SK-N-DZ (cell line): ENCODE data around the gene PPME1. TPM values are rescaled to one million over a fixed set of nuclear protein-coding genes. Genes with fewer than 3 reads are reported as not detected.
"Not testable (repeated sequence)": the region's sequence is repeated elsewhere in the genome, so short reads cannot be mapped to it uniquely, and the experiment has no call there.

ENCODE experiments used
- DNase-seq: peaks from one replicate; pipeline ENCODE4 v3.0.0-alpha.2; 2015; ENCODE audit warnings: low spot score
- polyA plus RNA-seq, 2 experiments: library from polyadenylated mRNA; depleted of rRNA; stranded (reverse); fragments of >200 nt; gene quantifications; 2 replicates each; pipeline ENCODE4 v1.2.3, GENCODE V29; 2014

Gene PPME1, protein sequence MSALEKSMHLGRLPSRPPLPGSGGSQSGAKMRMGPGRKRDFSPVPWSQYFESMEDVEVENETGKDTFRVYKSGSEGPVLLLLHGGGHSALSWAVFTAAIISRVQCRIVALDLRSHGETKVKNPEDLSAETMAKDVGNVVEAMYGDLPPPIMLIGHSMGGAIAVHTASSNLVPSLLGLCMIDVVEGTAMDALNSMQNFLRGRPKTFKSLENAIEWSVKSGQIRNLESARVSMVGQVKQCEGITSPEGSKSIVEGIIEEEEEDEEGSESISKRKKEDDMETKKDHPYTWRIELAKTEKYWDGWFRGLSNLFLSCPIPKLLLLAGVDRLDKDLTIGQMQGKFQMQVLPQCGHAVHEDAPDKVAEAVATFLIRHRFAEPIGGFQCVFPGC
- 67.4 and 70.4 TPM in 2 replicates for polyA plus RNA-seq (2014; cell fraction: cytosol; rRNA removed)
- 36.0 and 50.1 TPM in 2 replicates for polyA plus RNA-seq (2014; cell fraction: nucleus; rRNA removed)

DNA sequence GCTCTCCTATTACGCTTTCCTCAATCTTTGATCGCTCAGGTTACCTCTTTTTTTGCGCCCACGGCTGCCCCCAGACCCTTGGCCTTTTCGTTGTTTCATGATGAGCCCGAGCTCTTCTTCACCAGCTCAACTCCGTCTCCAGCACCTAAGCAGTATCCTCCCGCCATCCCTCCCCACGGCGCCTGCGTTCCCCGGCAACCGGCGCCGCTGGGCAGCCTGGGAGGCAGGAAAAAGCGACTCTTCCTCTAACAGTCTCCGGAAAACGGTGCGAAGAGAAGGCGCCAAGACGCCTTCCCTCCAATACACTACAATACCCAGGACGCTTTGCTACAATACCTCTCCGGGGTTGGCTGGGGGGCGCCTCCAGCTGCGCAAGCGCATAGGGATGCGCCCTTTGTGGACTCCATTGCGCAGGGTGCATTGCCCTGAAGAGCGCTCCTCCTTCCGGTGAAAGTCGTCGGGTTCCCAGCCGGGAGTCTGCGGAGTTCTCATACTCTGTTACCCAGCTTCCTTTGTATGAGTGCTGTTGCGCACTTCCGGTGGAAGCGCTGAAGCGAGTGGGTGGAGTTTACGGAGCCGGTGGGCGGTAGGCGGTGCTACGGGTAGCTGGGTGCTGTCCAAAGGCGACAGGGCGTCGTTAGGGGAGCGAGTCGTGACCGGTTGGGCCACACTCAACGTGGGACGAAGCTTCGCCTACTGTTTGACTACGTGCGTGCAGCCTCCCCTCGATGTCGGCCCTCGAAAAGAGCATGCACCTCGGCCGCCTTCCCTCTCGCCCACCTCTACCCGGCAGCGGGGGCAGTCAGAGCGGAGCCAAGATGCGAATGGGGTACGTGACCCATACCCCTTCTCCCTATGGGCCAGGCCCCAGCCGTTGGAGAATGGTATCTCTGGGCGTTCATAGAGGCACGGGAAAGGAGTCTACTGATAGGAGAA lies at the start of gene PPME1, which contains the start of gene C2CD3:
Gene PPME1, plus strand, starts transcription at position 596 of the 936 bp plus-strand sequence. Its CDS starts 133 bp downstream, at position 729.
Gene C2CD3, minus strand, starts transcription at position 309 of the 936 bp plus-strand sequence. Its CDS starts 210 bp downstream, at position 99.
- peak; percentile 100 for DNase-seq

DNA sequence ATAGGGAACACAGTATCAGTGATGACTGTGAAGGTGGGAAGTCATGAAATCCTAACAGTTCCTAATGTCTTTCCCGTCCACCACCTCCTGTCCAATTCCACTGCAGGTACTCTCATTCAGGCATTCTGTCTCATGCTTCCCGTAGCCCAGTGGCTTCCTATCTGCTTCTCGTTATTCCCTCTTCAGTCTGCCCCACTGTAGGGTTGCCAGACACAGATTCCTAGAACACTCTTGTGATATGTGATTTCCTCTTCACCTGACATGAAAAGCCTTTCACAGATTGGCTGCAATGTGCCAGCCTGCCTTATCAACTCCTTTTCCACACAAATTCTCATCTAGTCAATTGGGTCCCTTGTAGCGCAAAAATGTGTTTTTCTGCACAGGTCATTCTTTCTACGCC lies 49.3 kb upstream of the PPME1 start:
- no peak for DNase-seq

DNA sequence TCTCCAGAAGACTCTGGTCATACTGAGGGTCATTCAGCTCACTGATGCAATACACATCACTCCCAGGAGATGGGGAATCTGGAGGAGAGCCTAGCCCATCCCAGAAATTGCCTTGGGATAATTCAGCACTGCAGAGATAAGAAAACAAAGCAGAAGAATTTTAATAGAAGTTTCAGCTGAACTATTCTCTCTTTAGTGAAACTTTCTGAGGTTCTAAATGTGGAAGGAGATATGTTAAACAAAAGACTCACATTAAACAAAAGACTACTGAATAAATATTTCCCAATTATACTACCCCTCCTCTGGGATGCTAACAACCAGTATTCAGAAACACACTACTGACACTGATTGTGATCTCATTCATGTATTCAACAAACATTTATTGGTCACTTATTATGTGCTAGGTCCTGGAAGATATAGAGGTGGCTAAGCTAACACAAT lies 48.1 kb upstream of the PPME1 start:
- no peak for DNase-seq

DNA sequence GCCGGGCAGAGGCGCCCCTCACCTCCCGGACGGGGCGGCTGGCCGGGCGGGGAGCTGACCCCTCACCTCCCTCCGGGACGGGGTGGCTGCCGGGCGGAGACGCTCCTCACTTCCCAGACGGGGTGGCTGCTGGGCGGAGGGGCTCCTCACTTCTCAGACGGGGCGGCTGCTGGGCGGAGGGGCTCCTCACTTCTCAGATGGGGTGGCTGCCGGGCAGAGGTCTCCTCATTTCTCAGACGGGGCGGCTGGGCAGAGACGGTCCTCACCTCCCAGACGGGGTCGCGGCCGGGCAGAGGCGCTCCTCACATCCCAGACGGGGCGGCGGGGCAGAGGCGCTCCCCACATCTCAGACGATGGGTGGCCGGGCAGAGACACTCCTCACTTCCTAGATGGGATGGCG lies 42.0 kb upstream of the PPME1 start:
- DNase-seq, result not testable (repeated sequence)

DNA sequence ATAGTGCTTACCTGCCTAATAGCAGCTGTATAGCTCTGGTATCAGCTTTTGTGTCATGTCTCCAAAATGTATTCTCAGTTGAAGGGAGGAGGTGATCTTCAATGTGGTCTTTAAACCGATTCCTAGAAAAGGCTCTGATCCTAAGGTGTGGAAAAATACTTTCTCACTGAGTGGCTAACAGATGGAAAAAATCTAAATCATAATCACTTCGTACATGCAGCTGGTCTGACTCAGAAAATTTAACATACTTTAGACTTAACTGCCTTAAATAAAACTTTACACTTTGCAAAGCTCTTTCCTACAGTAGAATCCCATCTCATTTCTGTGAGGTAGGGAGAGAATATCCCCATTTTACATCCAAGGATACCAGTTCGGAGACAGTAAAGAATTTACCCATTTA lies 38.3 kb upstream of the PPME1 start:
- no peak for DNase-seq

DNA sequence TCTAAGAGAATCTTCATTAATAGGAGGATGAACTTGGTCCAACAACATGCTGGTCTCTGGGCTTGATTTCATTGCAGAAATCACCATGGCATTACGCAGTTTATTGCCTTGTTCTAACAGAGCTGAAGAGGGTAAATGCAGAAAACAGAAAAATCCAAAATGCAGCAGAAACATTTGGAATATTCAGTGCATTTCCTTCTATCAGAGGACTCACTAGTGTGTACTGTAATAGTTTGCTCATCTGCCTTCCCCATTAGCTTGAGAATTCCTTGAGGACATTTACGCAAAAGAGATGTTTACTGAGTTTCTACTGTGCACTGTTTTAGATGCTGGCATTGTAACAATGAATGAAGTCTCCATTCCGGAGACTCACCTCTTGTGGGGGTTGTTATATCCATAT lies 37.7 kb upstream of the PPME1 start:
- DNase-seq, result no peak

DNA sequence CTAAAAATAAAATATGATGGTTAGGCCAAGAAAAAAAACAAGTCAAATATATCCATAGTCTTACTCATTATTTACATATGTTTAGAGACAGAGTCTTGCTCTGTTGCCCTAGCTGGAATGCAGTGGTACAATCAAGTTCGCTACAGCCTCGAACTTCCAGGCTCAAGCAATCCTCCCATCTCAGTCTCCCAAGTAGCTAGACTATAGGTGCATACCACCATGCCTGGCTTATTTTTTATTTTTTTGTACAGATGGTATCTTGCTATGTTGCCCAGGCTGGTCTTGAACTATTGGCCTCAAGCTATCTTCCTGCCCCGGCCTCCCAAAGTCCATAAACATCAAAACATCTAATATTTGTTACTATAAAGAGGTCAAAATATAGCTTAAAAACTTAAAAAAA lies 36.4 kb upstream of the PPME1 start:
- no peak for DNase-seq

DNA sequence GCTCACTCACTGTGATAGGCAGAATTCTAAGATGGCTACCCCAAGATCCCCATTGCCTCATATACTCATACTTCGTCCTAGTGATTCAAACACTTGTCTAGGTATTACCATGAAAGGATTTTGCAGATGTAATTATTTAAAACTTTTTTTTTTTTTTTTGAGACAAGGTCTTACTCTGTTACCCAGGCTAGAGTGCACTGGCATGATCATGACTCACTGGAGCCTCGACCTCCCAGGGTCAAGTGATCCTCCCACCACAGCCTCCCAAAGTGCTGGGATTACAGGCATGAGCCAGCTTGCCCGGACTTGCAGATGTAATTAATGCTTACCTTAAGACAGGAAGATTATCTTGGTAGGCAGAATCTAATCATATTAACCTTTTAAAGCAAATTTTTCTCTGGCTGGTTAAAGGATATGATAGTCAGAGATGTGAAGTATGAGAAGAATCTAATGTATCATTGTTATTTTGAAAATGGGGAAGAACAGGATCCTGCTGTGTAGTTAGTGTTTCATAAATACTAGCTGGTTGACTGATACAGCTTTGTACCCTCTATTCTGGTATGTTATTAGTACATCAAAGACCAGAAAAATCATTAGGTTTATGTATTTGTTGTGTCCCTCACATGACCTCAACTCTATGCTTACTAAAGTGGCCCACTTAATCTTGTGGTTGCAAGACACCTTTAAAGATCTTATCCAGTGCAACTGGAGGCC lies 35.8 kb upstream of the PPME1 start:
- DNase-seq, result no peak

DNA sequence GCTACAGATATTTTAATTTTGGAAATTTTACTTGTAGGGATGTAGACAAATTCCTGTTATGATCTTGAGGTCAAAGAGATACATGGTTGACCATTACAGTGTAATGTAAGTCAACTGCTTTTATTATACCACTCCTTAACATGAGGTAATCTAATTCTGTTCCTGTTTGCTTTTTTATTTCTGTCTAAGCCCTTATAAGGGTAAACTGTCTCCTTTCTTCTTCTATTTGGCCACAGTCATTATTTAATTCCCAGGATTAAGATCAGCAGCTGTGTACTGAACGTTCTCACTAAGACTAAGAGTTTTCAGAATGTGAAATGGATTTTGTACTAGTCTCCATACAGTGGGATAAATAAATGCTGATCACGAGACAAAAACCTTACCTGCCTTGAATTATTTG lies 33.1 kb upstream of the PPME1 start:
- no peak for DNase-seq

DNA sequence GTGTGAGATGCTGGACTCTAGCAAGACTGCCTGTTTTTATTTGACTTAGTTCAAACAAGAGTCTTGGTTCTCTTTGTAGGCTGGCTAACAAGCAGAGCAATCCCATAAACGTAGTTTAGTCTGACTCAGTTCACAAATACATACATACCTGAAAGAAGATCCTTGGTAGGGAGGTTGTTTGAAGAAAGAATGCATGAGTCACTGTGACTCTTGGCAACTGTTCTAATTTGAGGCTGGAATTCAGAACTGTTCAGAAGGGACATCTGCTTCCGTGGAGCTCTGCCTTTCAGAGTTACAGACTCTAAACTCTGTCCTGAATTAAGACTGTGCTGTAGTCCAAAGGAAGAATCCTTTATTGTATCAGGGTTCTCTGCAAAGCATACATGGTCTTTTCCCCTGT lies 32.5 kb upstream of the PPME1 start:
- no peak for DNase-seq

DNA sequence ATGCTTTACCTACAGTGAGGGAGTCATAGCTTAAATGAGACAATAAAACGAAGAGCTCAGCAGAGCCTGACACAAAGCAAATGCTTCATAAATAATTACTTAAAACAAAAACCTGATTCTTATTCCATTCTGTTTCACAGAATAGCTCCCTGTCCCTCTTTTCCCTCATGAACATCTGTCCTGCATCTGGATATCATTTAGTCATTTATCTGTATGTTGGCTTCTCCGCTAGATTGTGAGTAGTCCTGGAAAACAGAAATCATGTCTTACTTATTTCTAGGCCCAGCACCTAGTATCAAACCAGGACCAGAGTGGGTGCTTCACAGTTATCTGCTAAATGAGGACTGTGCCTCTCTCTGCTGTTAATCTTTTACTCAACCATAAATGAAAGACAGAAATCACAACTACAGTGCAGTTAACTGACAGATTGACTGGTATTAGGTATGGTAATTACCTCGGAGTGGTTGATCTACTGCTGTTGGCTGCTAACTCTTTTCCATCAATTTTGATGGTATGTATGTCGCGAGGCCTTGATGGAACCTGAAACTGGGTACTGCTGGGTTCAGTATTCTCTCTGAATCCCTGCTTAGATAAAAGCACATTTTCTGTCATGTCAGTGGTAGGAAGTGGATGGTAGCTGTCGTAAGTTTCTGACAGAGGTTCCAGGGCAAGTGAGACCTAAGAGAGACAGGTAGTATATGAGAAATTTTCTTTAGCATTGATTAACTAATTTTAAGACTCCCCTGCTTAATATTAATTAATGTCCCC lies 31.8 kb upstream of the PPME1 start:
- no peak for DNase-seq

DNA sequence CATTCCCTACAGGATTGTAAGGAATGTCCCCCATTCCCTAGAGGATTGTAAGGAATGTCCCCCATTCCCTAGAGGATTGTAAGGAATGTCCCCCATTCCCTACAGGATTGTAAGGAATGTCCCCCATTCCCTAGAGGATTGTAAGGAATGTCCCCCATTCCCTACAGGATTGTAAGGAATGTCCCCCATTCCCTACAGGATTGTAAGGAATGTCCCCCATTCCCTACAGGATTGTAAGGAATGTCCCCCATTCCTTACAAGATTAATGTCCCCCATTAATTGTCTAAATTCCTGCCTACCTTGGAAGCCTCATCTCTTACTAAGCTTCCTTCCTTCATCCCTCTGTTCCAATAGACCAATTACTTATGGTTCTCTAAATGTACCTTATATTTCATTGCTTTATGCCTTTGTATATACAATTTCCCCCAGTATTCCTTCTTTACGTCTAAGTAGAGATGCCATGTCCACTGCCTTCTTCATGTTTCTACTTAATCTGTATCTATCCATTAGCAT lies 31.1 kb upstream of the PPME1 start:
- DNase-seq, result not testable (repeated sequence)

DNA sequence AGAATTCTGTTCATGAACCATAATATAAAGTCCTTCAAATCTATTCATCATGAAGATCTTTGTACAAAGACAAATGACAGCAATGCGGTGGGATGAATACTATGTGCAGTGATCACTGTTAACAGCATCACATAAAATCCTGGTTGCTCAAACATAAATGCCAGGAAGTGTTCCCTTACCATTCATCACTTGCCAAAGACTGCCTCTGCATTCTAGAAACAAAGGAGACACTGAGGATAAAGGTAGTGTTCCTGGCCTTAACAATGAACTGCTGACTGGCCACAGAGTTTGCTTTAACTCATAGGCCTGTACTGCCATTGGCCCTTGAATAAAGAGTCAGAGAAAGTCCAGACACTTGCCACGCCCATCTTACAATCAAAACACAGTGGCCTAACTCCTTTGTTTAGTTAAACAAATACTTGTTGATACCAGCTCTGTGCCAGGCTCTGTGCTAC lies 29.8 kb upstream of the PPME1 start:
- DNase-seq, result no peak

DNA sequence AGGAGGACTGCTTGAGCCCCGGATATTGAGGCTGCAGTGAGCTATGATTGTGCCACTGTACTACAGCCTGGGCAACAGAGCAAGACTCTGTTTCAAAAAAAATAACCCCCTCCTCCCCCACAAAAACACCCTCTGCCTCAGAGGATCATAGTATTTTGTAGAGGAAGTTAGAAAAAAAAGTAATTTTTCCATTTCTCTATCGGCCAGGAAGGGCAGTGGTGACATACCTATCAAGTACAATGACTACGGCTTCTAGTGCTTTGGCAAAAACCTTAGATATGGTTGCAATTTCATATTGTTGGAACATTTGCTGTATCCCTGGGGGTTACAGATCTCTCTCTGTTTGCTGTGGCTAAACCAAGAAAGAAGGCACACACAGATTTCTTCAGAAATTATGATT lies 29.2 kb upstream of the PPME1 start:
- DNase-seq, result no peak

DNA sequence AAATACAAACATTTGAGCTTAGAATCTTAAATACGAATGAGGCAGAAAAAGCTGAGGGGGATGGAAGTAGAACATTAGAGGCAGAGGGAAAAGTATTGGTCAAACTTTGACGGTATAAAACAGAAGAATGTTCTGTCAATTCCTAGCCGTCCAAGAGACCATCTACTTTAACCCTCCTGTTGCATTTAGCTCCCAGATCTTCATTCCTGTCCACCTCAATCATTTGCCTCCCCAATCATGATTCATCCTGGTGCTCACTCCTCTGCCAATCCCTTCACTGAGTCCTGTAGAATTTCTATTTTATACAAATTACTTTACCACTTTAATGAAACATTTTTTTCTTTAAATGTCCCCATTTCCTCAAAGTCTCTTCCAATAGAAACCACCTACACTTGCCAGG lies 28.5 kb upstream of the PPME1 start:
- no peak for DNase-seq

DNA sequence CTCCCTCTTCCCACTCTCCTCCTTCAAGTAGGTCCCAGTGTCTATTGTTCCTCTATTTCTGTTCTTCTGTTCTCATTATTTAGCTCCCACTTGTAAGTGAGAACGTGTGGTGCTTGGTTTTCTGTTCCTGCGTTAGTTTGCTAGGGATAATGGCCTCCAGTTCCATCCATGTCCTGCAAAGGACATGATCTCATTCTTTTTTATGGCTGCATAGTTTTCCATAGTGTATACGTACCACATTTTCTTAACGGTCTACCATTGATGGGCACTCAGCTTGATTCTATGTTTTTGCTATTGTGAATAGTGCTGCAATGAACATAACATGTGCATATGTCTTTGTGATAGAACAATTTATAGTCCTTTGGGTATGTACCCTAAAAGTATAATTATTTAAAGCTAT lies 26.5 kb upstream of the PPME1 start:
- DNase-seq, result no peak

DNA sequence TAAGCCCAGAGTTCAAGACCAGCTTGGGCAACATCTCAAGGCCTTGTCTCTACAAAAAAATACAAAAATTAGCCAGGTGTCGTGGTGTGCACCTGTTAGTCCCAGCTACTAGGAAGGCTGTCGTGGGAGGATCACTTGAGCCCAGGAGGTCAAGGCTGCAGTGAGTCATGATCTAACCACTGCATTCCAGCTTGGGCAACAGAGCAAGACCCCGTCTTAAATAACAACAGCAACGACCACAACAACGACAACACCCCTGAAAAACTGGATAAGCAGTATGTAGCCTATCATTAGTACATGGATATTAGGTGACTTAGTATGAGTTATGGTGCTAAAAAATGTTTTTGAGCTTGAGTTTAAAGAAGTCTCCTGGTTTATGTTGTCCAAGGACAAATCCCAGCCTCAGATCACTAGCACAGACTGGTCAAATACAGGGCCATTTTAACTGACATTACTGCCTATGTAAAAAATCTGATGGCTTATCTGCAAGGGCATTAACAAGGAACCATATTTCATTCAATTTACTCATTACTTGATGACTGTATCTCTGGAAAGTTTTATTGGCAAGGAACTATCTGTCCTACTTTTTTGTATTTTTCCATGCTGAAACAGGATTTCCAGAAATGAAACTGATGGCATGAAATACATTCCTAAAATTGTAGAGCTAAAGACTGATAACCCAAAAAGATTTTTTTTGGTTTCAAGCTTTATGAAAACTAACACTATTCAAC lies 23.7 kb upstream of the PPME1 start:
- DNase-seq, result no peak

DNA sequence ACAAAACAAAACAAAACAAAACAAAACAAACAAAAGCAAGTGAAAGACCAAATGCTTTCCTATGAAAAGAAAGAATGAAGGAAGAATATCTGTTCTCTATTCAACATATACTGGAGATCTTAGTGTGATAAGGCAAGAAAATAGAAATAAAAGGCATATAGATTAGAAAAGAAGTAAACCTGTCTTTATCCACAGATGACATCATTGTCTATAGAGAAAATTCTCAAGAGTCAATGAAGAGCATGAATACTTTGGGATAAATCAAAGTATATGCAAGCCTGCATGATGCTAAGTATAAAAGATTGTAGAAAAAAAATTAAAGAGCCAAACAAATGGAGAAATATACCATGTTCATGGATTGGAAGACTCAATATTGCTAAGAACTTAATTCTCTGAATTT lies 17.9 kb upstream of the PPME1 start:
- DNase-seq, result no peak

DNA sequence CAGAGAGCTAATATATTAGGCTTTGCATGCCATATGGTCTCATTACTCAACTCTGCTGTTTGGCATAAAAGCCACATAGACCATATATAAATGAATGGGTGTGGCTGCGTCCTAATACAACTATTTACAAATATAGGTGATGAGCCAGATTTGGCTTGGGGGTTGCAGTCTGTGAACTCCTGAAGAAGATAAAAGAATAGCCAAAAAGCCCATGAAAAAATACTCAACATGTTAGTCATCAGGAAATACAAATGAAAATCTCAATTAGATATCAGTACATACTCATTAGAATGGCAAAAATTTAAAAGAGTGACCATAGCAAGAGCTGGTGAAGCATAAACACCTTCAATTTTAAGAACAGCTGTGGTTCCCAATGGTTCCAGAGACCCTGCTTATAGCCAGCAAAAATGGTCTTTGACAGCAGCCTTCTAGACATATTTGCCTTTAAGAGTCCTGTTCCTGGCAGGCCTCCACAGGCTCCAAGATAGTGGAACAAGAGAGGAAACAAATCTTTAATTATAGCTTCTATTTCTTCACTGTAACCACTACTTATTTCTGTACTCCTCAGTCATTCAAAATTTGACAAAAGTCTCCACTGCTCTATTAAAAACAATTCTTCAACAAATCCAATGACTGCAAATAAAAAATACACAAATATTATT lies 16.3 kb upstream of the PPME1 start:
- no peak for DNase-seq
